Endodermal cell (in vitro differentiated cells): ENCODE results near the gene QRICH2. TPM values are rescaled to one million over a fixed set of nuclear protein-coding genes. Genes with fewer than 3 reads are reported as not detected.

Source experiments
- DNase-seq: peaks from one replicate; pipeline ENCODE4 v3.0.0-alpha.2; 2017
- H3K27ac ChIP-seq: 2 replicates; pipeline ENCODE4 v1.5.1; 2013; ENCODE audit warnings: mild to moderate bottlenecking, low read depth, low read length, moderate library complexity
- H3K27me3 ChIP-seq: 2 replicates; pipeline ENCODE4 v1.6.1; 2013; ENCODE audit warnings: mild to moderate bottlenecking, low read length, moderate library complexity; ENCODE audit not compliant: insufficient read depth, control insufficient read depth, poor library complexity, severe bottlenecking
- H3K36me3 ChIP-seq: 2 replicates; pipeline ENCODE4 v1.7.0; 2013; ENCODE audit warnings: mild to moderate bottlenecking, low read length, moderate library complexity; ENCODE audit not compliant: control insufficient read depth, insufficient read depth
- H3K4me1 ChIP-seq: one replicate; pipeline ENCODE4 v1.7.0; 2013; ENCODE audit warnings: low read length; ENCODE audit not compliant: control insufficient read depth, insufficient read depth
- H3K4me3 ChIP-seq: 2 replicates; pipeline ENCODE4 v1.5.1; 2013; ENCODE audit warnings: mild to moderate bottlenecking, low read length, moderate library complexity
- H3K9ac ChIP-seq: 2 replicates; pipeline ENCODE4 v1.6.1; 2013; ENCODE audit warnings: mild to moderate bottlenecking, low read length, moderate library complexity; ENCODE audit not compliant: poor library complexity, severe bottlenecking; ENCODE audit errors: extremely low read depth
- H3K9me3 ChIP-seq: 2 replicates; pipeline ENCODE4 v1.6.1; 2013; ENCODE audit warnings: mild to moderate bottlenecking, low read length, moderate library complexity; ENCODE audit not compliant: control insufficient read depth
- H3K27ac Mint-ChIP-seq: 2 replicates; pipeline ENCODE4 v1.8.0; 2020; ENCODE audit warnings: mixed read lengths
- H3K27me3 Mint-ChIP-seq: 2 replicates; pipeline ENCODE4 v1.8.0; 2021; ENCODE audit warnings: mild to moderate bottlenecking, mixed read lengths; ENCODE audit not compliant: insufficient read depth
- H3K36me3 Mint-ChIP-seq: 2 replicates; pipeline ENCODE4 v1.8.0; 2020; ENCODE audit warnings: low read depth, mixed read lengths
- H3K4me1 Mint-ChIP-seq: 2 replicates; pipeline ENCODE4 v1.8.0; 2020; ENCODE audit warnings: mixed read lengths
- H3K4me3 Mint-ChIP-seq: 2 replicates; pipeline ENCODE4 v1.8.0; 2020; ENCODE audit warnings: mild to moderate bottlenecking, moderate library complexity, mixed read lengths
- H3K9me3 Mint-ChIP-seq: 2 replicates; pipeline ENCODE4 v1.8.0; 2020; ENCODE audit warnings: mild to moderate bottlenecking, mixed read lengths
- WGBS, 2 experiments: methylation state at CpG; one replicate each; pipeline versions ENCODE4 v1.1.5 to v1.1.7; 2013; ENCODE audit warnings: missing lambda C conversion rate in 2 of 2, mixed read lengths in 1 of 2; ENCODE audit not compliant: insufficient coverage in 1 of 2, insufficient read length in 1 of 2; 5-methylcytosine and 5-hydroxymethylcytosine counted together
- total RNA-seq, 2 donors: library from RNA; stranded (reverse); fragmentation: NEBNext Ultra II Directional in 1 of 2; extraction: Animal tissue kit (Norgen Biotek cat#: 25700) in 1 of 2; gene quantifications; 2 replicates in 1 of 2; 3 replicates in 1 of 2; pipeline ENCODE4 v1.2.1, GENCODE V29; 2021
- TF ChIP-seq, protein P1 (sequence below): fragments of 200-600 bp; sonication (generic); conservative IDR thresholded peaks from 2 replicates; pipeline ENCODE4 v1.5.0; 2021; ENCODE audit warnings: antibody characterized with exemption, mild to moderate bottlenecking

QRICH2 gene
- total RNA-seq, 2 donors from 2014 or later, result 3.5 to 5.0 TPM

DNA sequence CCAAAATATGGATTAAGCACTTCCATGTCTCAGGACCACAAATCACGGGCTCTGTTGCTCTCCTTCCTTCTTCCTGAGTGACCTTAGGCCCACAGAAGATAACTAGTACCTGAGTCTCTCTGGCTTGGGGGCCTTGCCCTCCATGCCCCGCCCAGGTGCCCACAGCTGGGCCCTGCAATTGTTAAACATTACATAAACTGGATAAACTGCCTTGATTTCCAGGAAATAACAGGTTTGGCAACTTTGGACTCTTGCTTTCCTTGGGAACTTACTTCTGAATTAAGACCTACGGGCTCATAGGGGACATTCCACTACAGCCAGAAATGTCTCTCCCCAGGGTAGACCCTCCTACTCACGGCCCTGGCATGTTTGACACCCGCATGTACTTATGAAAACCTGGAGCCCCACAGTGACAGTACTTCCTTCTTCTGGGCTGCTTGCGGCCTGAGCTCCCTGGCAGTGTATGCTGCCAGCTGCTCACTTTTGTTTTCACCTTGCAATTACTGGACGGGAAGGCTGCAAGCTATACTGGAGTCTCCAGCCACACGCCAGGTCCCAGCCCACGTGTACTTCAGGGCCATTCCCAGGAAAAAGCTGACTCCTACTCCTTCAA, 45.2 kb downstream of the QRICH2 start:
- DNase-seq, result peak; percentile 53
- no peaks in the 10 kb centered on the region for H3K27me3 Mint-ChIP-seq
- no peak overlapping the region for H3K9ac ChIP-seq

DNA sequence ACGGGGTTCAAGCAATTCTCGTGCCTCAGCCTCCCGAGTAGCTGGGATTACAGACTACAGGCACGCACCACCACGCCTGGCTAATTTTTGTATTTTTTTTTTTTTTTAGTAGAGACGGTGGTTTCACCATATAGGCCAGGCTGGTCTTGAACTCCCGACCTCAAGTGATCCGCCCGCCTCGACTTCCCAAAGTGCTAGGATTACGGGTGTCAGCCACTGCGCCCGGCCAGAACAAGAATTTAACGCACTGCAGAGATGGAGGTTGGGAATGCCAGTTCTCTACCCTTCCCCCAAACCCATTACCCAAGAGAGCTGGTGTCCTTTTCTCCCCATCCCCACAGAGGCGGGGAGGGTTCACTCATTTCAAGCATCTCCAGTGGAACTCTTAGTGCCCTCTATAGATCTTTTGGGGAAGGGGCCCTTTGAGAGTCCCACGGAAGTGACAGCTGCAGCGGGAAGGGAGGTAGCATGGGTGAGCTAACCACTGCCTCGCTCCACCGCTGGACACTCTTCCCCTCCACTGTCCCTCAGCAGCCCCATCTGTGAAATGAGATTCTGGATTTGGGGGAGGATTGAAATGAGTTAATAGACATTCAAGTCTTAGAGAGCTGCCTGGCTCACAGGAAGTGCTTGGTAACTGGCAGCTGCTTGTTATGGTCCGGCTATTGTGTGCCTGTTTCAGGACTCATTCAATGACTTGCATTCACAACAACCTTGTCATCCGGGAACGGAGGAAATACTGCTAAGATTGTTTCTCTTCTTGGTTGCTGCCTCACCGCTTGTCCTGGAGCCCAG, 46.5 kb downstream of the QRICH2 start:
- Histone ChIP-seq H3K9me3 (no peaks in the 10 kb centered on the region), H3K4me1 (peaks cover 8% of the 10 kb centered on the region), H3K36me3 (no peaks in the 10 kb centered on the region), H3K27ac (no peak overlapping the region), H3K4me3 (no peak overlapping the region), H3K27me3 (no peaks in the 10 kb centered on the region), H3K9ac (no peak overlapping the region)
- Mint-ChIP-seq H3K27me3 (no peaks in the 10 kb centered on the region), H3K4me3 (no peak overlapping the region), H3K36me3 (no peaks in the 10 kb centered on the region), H3K27ac (no peak overlapping the region), H3K4me1 (peaks cover 22% of the 10 kb centered on the region), H3K9me3 (peaks cover 6% of the 10 kb centered on the region)
- no peak for DNase-seq
- 83 to 95% methylated on average over 12 to 23 of the region's 23 CpGs for WGBS, 2 experiments
- TF ChIP-seq, protein P1, sequence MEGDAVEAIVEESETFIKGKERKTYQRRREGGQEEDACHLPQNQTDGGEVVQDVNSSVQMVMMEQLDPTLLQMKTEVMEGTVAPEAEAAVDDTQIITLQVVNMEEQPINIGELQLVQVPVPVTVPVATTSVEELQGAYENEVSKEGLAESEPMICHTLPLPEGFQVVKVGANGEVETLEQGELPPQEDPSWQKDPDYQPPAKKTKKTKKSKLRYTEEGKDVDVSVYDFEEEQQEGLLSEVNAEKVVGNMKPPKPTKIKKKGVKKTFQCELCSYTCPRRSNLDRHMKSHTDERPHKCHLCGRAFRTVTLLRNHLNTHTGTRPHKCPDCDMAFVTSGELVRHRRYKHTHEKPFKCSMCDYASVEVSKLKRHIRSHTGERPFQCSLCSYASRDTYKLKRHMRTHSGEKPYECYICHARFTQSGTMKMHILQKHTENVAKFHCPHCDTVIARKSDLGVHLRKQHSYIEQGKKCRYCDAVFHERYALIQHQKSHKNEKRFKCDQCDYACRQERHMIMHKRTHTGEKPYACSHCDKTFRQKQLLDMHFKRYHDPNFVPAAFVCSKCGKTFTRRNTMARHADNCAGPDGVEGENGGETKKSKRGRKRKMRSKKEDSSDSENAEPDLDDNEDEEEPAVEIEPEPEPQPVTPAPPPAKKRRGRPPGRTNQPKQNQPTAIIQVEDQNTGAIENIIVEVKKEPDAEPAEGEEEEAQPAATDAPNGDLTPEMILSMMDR, result no peak

More for the DNA sequence above, 45.2 kb downstream of the QRICH2 start:
- Histone ChIP-seq H3K4me3 (no peak overlapping the region), H3K27ac (no peak overlapping the region), H3K9me3 (no peaks in the 10 kb centered on the region), H3K36me3 (peaks cover 8% of the 10 kb centered on the region), H3K27me3 (no peaks in the 10 kb centered on the region), H3K4me1 (peaks cover 15% of the 10 kb centered on the region)
- peaks cover 3% of the 10 kb centered on the region for H3K9me3 Mint-ChIP-seq
- WGBS, 2 experiments, result 85% methylated on average over 9 of the region's 9 CpGs
- peaks cover 3% of the 10 kb centered on the region for H3K36me3 Mint-ChIP-seq
- peaks cover 31% of the 10 kb centered on the region for H3K4me1 Mint-ChIP-seq
- H3K4me3 Mint-ChIP-seq, result no peak overlapping the region
- peak overlapping the region; percentile 25 for H3K27ac Mint-ChIP-seq
- TF ChIP-seq, protein P1, result no peak

DNA sequence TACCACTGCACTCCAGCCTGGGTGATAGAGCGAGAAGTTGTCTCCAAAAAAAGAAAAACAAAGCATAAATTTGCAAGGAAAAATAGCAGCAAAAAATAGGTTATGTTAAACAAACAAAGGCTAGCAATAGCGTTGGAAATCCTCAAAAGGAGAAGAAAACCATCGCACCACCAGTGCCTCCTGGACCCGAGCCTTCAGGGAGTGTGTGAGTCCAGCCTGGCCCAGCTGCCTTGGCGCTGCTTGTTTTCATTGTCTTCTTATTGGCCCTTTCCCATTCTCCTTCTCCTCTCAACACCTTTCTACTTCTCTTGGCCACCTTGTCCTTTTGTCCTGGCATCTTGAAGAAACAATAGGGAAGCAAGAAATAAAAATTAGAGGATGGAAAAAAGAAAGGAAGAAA, 47.4 kb downstream of the QRICH2 start:
- H3K36me3 Mint-ChIP-seq, result no peaks in the 10 kb centered on the region
- no peaks in the 10 kb centered on the region for H3K27me3 ChIP-seq
- no peak overlapping the region for H3K4me3 Mint-ChIP-seq
- peaks cover 10% of the 10 kb centered on the region for H3K9me3 Mint-ChIP-seq
- no peak overlapping the region for H3K4me3 ChIP-seq
- H3K27me3 Mint-ChIP-seq, result no peaks in the 10 kb centered on the region
- H3K9me3 ChIP-seq, result no peaks in the 10 kb centered on the region
- no peak for DNase-seq
- no peak overlapping the region for H3K9ac ChIP-seq
- no peak overlapping the region for H3K27ac Mint-ChIP-seq
- H3K4me1 Mint-ChIP-seq, result peaks cover 22% of the 10 kb centered on the region
- no peak overlapping the region for H3K27ac ChIP-seq
- no peaks in the 10 kb centered on the region for H3K36me3 ChIP-seq
- H3K4me1 ChIP-seq, result peaks cover 7% of the 10 kb centered on the region
- TF ChIP-seq, protein P1, result no peak
- 84 to 97% methylated on average over 2 to 5 of the region's 5 CpGs for WGBS, 2 experiments
